ENCODE results near the gene ERP44.

ERP44 gene

GRCh38 chr9:100117316-100117715 is 18.5 kb upstream of the ERP44 start:
- TF ChIP-seq SIN3A (IDR thresholded peaks at IDR 0.05; ENCODE audit: borderline replicate concordance, insufficient read depth, low read length) (no peak), REST (IDR thresholded peaks at IDR 0.05; ENCODE audit: insufficient read depth in 1 of 2, low read depth in 2 of 2, low read length in 2 of 2) (no peak), FOXP2 (optimal IDR thresholded peaks at IDR 0.05; ENCODE audit: borderline replicate concordance, extremely low read depth, extremely low read length, insufficient read depth) (no peak), TAF1 (IDR thresholded peaks at IDR 0.05; ENCODE audit: borderline replicate concordance, insufficient read depth, low read length) (no peak), POLR2AphosphoS5 (IDR thresholded peaks at IDR 0.05; ENCODE audit: low read depth, low read length) (no peak)

GRCh38 chr9:100112677-100113336 is 14.0 kb upstream of the ERP44 start:
- TF ChIP-seq FOXP2 (optimal IDR thresholded peaks at IDR 0.05; ENCODE audit: borderline replicate concordance, extremely low read depth, extremely low read length, insufficient read depth) (no peak), SIN3A (IDR thresholded peaks at IDR 0.05; ENCODE audit: borderline replicate concordance, insufficient read depth, low read length) (no peak), TAF1 (IDR thresholded peaks at IDR 0.05; ENCODE audit: borderline replicate concordance, insufficient read depth, low read length) (no peak), REST (IDR thresholded peaks at IDR 0.05; ENCODE audit: insufficient read depth in 1 of 2, low read depth in 2 of 2, low read length in 2 of 2) (no peak), POLR2AphosphoS5 (IDR thresholded peaks at IDR 0.05; ENCODE audit: low read depth, low read length) (no peak)

- TF ChIP-seq TAF1 (IDR thresholded peaks at IDR 0.05; ENCODE audit: borderline replicate concordance, insufficient read depth, low read length) (no peak), SIN3A (IDR thresholded peaks at IDR 0.05; ENCODE audit: borderline replicate concordance, insufficient read depth, low read length) (no peak)
Observed at GRCh38 chr9:100111235-100111634, 12.4 kb upstream of the ERP44 start.

GRCh38 chr9:100108559-100108958 is 9.8 kb upstream of the ERP44 start:
- TF ChIP-seq REST (IDR thresholded peaks at IDR 0.05; ENCODE audit: insufficient read depth in 1 of 2, low read depth in 2 of 2, low read length in 2 of 2): no peak
- no peak for TF ChIP-seq POLR2AphosphoS5 (IDR thresholded peaks at IDR 0.05; ENCODE audit: low read depth, low read length)

GRCh38 chr9:100106616-100107015 is 7.8 kb upstream of the ERP44 start:
- TF ChIP-seq TAF1 (IDR thresholded peaks at IDR 0.05; ENCODE audit: borderline replicate concordance, insufficient read depth, low read length) (no peak), SIN3A (IDR thresholded peaks at IDR 0.05; ENCODE audit: borderline replicate concordance, insufficient read depth, low read length) (no peak), POLR2AphosphoS5 (IDR thresholded peaks at IDR 0.05; ENCODE audit: low read depth, low read length) (no peak), FOXP2 (optimal IDR thresholded peaks at IDR 0.05; ENCODE audit: borderline replicate concordance, extremely low read depth, extremely low read length, insufficient read depth) (no peak), REST (IDR thresholded peaks at IDR 0.05; ENCODE audit: insufficient read depth in 1 of 2, low read depth in 2 of 2, low read length in 2 of 2) (no peak)
